SKM-1 treated with dmso at 0.1 percent for 144 hours (cell line): Measurements from ENCODE around the gene PRPF6.
"Not testable (repeated sequence)": the region's sequence is repeated elsewhere in the genome, so short reads cannot be mapped to it uniquely, and the experiment has no call there.

Experiments used
- DNase-seq: peaks from one replicate; lab custom pipeline; 2025; ENCODE audit not compliant: unreplicated experiment; lab: John Stamatoyannopoulos, UW

PRPF6 gene

DNA sequence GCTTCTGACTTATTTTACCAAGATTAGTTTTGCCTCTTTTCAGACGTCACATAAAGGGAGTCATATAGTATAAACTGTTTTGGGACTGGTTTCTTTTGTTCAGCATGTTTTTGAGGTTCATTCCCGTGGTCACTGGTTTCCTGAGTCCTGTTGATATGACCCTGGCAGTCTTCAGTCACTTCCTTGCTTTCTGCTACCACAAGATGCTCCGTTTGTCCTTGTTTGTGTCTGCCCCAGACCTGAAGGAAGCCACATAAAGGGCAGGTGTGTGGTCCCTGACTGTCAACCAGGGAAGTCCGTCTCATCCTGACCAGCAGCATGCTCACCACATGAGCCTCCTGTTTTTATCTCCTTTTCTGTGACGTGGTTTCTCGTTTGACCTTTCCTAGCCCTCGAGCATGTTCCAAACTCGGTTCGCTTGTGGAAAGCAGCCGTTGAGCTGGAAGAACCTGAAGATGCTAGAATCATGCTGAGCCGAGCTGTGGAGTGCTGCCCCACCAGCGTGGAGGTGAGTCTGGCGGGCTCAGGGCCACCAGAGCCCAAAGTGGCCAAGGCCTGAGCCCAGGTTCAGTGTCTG lies 29.0 kb downstream of the PRPF6 start:
- no peak for DNase-seq

DNA sequence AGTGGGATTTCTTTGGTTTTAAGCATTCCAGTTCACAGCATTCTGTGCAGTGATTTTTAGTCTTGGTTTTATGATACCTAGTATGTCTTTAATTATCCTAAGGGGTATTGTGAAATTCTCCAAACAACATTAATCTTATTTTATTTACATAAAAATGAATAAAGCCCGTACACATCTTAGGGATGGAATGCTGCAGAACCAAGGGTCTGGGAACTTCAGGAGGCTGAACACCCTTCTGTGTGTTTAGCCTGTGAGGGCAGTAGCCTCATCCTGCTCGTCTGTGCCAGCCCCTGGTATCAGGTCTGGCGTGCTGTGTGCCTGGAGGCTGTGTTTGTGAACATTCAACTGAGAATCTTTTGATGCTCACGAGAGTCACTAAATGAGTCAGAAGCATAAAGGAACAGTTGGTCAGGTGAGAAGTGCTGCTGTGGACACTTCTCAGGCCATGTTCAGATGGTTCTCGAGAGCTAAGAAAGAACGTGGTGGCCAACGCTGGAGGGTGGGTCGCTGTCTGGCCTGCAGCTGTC lies 29.8 kb downstream of the PRPF6 start:
- DNase-seq = no peak

DNA sequence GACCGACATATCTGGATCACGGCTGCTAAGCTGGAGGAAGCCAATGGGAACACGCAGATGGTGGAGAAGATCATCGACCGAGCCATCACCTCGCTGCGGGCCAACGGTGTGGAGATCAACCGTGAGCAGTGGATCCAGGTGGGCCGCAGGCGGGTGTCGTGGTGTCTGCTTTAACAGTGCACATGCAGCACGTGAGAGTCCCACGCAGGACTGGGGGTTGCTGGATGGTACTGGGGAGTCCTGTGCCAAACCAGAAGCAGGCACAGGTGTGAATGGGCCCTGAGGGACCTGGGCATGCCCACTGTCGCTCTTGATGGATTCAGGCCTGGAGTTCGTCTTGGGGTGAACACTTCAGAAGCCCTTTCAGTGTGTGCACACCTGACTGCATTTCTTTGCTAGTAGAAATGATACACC lies 30.4 kb downstream of the PRPF6 start:
- DNase-seq = no peak

DNA sequence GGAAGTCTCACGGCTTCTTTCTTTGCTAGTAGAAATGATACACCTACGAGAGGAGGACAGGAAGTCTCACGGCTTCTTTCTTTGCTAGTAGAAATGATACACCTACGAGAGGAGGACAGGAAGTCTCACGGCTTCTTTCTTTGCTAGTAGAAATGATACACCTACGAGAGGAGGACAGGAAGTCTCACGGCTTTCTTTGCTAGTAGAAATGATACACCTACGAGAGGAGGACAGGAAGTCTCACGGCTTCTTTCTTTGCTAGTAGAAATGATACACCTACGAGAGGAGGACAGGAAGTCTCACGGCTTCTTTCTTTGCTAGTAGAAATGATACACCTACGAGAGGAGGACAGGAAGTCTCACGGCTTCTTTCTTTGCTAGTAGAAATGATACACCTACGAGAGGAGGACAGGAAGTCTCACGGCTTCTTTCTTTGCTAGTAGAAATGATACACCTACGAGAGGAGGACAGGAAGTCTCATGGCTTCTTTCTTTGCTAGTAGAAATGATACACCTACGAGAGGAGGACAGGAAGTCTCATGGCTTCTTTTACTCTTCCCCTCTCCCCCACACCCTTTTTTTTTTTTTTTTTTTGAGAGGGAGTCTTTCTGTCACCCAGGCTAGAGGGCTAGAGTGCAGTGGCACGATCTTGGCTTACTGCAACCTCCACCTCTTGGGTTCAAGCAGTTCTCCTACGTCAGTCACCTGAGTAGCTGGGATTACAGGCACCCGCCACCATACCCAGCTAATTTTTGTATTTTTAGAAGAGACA lies 31.6 kb downstream of the PRPF6 start:
- DNase-seq = not testable (repeated sequence)

DNA sequence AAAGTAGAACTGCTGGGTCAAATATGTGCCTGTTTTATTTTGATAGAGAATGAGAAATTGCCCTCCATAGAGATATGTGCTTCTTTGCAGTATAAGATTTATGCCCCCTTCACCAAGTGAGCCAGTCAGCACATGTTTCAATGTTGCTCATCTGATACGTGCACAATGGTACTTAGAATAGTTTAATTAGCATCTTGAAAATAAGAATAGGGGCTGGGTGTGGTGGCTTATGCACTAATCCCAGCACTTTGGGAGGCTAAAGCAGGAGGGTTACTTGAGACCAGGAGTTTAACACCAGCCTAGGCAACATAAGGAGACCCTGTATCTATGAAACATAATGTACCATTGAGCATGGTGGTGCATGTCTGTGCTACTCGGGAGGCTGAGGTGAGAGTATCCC lies 34.7 kb downstream of the PRPF6 start:
- no peak for DNase-seq

DNA sequence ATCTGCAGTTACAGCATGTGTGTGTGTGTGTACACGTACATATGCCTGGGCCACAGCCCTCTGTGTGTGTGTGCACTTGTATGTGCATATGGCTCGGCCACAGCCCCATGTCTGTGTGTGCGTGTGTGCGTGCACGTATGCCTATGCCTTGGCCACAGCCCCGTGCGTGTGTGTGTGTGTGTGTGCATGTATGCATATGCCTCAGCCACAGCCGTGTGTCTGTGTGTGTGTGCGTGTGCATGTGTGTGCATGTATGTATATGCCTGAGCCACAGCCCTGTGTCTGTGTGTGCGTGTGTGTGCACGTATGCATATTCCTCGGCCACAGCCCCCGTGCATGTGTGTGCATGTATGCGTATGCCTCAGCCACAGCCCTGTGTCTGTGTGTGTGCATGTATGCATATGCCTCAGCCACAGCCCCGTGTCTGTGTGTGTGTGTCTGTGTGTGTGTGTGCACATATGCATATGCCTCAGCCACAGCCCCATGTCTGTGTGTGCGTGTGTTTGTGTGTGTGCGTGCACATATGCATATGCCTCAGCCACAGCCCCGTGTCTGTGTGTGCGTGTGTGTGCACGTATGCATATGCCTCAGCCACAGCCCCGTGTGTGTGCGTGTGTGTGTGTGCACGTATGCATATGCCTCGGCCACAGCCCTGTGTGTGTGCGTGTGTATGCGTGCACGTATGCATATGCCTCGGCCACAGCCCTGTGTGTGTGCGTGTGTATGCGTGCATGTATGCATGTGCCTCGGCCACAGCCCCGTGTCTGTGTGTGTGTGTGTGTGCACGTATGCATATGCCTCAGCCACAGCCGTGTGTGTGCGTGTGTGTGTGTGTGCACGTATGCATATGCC lies 40.4 kb downstream of the PRPF6 start:
- DNase-seq = no peak

DNA sequence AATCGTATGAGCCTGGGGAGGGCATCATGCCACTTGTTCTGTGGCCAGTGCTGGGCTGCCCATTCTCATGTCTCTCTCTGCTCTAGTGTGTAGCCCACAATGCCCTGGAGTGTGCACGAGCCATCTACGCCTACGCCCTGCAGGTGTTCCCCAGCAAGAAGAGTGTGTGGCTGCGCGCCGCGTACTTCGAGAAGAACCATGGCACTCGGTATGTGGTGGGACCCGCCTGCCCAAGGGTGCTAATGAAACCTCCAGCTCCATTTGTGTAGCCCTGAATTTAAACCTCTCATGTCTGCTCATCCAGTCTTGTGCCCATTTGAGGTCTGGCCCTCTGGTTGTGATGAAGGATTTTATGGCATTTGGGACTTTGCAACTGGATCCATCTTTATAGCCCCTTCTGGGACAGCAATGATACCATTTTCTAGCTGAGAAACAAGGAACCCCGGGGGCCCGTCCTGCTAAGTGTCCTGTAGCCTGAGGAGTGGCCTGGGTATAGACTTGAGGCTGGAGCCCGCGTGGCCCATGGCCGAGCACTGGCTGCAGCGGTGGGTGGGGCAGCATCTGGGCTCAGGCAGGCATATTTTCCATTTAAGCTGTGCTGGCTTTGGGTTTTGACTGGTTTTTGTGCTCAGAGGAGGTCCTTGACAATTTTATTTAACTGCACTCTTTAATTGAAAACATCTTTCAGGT lies 41.9 kb downstream of the PRPF6 start:
- no peak for DNase-seq

DNA sequence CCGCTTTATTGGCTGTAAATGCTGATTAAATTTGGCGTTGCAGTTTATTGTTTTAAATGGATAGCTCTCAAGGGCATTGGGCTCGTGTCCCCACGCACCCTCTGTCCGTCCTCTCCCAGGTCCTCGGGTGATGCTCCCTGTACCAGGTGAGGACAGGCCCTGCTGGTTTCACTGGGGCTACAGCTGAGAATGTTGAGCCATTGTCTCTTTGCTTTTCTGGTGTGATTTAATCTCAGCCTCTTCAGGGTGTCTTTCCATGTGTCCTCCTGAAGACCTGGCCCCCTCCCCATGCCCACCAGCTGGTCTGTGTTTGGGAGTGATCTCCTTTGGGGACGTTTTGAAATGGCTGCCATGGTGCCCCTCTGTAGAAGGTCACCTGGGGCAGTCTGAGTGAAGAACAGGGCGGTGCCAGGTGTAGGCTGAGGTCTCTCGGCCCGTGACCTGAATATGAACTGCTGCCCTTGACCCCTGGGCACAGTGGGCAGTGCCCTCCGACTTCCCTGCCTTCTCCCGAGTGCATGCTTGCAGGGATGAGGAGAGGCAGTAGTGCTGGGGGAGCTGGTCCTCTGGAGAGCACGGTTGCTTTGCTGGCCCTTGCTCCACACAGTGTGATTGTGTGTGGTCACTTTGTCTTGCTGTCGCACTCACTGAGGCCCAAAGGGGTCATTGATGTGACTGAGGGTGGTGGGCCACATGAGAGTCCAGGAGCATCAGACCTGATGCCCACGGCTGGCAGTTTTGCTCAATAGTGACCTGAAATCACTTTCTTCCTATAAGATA lies 42.6 kb downstream of the PRPF6 start:
- DNase-seq = no peak

DNA sequence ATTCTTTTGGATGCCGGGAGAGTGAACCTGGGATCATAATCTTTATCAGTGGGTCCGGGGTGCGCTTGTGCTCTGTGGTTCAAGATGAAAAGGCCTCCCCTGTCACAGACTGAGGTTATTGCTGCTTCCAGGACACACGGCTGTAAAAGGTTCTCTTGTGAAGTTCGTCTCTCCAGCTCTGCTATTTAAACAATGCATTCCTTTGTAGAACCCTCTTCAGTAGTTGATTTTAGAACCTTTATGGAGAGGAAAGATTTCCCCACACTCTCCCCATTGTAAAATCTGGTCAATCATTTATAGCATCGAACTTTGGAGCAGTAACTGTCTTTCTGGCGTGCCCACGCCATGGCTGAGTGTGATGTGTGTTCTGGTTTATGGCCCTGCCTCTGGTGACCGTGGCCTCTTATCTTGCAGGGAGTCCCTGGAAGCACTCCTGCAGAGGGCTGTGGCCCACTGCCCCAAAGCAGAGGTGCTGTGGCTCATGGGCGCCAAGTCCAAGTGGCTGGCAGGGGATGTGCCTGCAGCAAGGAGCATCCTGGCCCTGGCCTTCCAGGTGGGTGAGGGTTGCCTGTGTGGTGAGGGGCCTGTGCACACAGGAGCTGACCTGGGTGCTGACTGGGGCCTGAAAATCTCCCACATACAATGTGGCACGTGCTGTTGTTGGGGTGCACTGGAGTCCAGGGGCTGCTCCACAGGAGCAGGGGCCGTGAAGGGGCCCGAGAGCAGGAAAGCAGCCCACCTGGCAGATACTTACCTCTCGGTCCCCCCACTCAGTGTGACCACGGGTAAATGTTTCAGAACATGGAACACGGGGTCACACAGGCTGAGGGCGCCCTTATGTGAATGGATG lies 43.4 kb downstream of the PRPF6 start:
- no peak for DNase-seq

DNA sequence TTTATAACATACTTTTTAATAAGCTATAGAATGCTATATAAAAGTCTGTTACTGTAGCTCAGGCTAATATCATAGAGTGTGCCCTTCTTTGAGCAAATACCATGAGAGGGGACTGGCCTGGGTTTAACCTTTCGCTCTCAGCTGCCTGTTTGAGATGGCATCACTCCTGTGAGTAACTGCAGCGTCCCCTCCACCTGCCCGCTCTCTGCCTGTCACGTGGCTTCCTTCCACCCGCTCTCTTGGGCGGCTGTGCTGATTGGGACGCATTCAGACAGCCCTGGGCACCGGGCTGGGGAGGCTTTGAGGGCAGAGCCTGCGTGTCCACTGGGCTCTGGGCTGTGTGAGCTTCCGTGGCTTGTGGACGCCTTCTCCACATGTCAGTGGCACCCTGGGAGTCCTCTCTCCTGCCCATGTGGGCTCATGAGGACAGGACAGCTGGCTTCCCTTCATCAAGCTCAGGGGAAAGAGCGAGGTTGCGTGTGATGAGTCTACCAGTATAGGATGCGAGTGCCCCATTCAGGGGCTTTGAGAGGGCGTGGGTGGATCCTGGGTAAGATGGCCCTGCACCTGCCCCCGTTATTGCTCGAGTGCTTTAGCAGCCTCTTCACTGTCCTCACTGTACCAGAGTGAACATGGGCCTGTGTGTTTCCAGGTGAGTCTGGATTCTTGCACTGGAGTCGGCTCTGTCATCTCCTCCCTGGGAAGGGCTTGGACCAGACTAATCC lies 44.3 kb downstream of the PRPF6 start:
- DNase-seq = no peak

DNA sequence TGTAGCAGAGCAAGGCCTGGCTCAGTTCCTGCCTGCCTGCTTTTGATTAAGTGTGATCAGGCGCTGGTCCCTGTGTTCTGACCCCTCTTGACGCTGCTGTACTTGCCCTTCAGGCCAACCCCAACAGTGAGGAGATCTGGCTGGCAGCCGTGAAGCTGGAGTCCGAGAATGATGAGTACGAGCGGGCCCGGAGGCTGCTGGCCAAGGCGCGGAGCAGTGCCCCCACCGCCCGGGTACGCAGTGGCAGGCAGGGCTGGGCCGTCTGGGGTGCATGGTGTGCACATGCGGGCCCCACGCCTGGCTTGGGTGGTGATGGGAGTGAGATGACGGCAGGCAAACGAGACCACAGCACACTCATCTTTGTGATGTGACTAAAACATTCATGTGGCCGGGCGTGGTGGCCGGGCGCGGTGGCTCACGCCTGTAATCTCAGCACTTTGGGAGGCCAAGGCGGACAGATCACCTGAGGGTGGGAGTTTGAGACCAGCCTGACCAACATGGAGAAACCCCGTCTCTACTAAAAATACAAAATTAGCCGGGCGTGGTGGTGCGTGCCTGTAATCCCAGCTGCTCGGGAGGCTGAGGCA lies 45.0 kb downstream of the PRPF6 start:
- no peak for DNase-seq

DNA sequence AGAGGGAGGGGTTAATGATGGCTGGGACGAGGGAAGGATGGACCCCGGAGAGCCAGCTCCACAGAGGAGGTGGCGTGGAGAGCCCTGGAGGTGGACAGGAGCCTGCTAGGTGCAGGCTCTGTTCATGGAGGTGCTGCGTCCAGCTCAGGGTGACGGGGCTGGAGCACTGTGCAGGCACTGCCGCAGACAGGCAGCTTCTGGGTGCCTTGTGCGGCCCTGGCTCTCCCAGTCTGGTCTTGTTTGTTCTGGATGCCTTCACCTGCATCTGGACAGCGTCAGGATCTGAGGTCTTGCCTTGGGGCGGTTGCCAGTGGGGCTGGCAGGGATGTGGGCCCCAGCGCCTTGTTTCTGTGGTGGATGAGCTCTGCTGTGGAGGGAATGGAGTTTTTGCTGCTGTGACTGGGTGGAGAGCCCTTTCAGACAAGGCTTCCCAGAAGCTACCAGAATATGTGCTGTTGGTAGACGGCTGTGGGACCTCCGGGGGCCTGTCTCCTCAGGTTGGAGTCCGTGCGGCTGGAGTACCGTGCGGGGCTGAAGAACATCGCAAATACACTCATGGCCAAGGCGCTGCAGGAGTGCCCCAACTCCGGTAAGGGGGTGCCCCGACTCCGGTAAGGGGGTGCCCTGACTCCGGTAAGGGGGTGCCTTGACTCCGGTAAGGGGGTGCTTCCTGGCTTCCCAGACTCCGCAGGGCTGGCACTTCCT lies 47.2 kb downstream of the PRPF6 start:
- no peak for DNase-seq

DNA sequence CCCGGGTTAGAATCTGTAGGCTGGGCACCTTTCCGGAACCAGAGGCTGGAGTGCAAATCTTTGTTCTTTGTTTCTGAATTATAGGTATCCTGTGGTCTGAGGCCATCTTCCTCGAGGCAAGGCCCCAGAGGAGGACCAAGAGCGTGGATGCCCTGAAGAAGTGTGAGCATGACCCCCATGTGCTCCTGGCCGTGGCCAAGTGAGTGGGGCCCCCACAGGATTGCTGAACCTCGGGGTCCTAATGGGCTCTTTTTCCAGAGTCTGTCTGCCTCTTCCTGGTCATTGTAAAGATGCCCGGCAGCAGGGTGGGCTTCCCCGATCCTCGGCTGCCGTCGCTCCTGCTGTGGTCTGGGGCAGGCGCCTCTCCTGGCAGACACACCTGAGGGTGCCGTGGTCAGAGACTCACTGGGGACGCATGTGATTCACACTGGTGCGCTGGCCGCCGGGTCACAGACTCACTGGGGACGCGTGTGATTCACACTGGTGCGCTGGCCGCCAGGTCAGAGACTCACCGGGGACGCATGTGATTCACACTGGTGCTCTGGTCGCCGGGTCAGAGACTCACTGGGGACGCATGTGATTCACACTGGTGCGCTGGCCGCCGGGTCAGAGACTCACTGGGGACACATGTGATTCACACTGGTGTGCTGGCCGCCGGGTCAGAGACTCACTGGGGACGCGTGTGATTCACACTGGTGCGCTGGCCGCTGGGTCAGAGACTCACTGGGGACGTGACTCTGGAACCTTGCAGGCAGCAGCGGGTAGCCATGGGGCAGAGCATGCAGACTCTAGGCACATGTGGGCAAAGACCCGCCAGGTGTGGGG lies 48.6 kb downstream of the PRPF6 start:
- DNase-seq = no peak

DNA sequence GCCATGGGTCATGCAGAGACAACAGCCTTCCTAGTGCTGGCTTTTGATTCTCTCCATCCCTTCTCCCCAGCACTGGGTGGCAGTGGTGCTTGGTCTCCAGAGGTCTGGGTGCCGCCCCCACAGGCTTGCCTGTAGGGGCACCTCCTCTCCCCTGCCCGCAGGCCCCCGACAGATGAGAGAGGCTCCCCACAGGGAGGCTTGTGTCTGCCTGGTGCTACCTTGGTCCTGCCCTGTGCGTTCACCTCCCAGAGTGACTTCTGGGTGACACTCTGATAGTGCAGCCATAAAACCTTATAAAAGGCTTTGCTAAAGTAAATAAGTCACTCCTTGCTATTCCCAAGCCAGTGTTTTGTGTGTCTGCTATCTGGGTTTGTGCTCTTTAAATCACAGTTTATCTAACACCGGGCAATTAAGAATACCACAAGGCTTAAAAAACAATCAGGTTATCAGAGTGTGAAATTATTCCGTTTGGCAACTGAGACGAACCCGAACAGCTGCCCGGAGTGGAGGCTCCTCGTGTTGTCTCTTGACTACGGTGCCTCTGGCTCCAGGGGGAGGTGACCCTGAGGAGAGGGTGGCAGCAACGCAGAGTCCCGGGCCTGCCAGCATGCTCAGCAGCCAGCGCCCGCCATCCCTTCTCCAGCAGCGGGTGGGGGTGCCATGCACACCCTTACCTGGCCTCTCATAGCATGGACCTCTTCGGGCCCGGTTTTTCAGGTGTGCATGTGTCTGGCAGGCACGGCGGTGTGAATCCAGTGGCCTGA lies 49.6 kb downstream of the PRPF6 start:
- no peak for DNase-seq

DNA sequence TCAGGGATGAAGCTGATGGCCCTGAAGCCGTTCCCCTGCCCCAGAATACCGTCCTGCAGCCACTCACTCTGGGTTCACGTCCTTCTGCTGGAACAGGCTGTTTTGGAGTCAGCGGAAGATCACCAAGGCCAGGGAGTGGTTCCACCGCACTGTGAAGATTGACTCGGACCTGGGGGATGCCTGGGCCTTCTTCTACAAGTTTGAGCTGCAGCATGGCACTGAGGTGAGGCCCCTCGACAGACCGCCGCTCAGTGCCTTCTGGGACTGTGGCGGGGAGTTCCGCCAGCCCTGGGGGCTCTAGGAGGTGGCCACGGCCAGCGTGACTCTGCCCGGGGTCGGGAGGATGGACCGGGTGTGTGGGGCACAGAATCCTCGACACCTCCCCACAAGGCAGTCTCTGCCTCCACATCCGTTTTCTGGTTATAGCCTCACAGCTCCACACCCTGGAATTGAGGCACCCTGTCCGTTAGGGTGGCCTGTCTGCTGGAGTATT lies 50.9 kb downstream of the PRPF6 start:
- DNase-seq = no peak
